ENCODE measurements around the gene PIP4K2C.
"Not testable (repeated sequence)": the region's sequence is repeated elsewhere in the genome, so short reads cannot be mapped to it uniquely, and the experiment has no call there.

Gene PIP4K2C

GRCh38 chr12:57609101-57609780 lies 18.2 kb downstream of the PIP4K2C start:
- no peak for DNase-seq (ENCODE audit: low read depth in 4 of 4, low spot score in 1 of 4)

- DNase-seq (ENCODE audit: low read depth in 4 of 4, low spot score in 1 of 4): no peak
These were observed 19.0 kb downstream of the PIP4K2C start for GRCh38 chr12:57609781-57610553.

GRCh38 chr12:57610554-57611107 lies 19.6 kb downstream of the PIP4K2C start:
- DNase-seq (ENCODE audit: low read depth in 4 of 4, low spot score in 1 of 4): no peak

GRCh38 chr12:57611108-57611826 lies 20.3 kb downstream of the PIP4K2C start, which contains the start of gene ARHGEF25:
TSS of gene ARHGEF25 (plus strand) at chr12:57611435. CDS start at chr12:57611895, 460 bp downstream.
- DNase-seq (ENCODE audit: low read depth in 4 of 4, low spot score in 1 of 4): peak in 1 of 4 experiments; percentile 47

- DNase-seq (ENCODE audit: low read depth in 4 of 4, low spot score in 1 of 4): no peak
These were observed 21.1 kb downstream of the PIP4K2C start for GRCh38 chr12:57611827-57612710.

- no peak for DNase-seq (ENCODE audit: low read depth in 4 of 4, low spot score in 1 of 4)
These were observed 21.9 kb downstream of the PIP4K2C start for GRCh38 chr12:57612711-57613426.

GRCh38 chr12:57613427-57614109 lies 22.6 kb downstream of the PIP4K2C start:
- DNase-seq (ENCODE audit: low read depth in 4 of 4, low spot score in 1 of 4): no peak

GRCh38 chr12:57614178-57614947 lies 23.4 kb downstream of the PIP4K2C start:
- DNase-seq (ENCODE audit: low read depth in 4 of 4, low spot score in 1 of 4): no peak

- no peak for DNase-seq (ENCODE audit: low read depth in 4 of 4, low spot score in 1 of 4)
These were observed 24.0 kb downstream of the PIP4K2C start for GRCh38 chr12:57614948-57615500.

GRCh38 chr12:57615637-57616036 lies 24.6 kb downstream of the PIP4K2C start:
- no peak for DNase-seq (ENCODE audit: low read depth in 4 of 4, low spot score in 1 of 4)

- no peak for DNase-seq (ENCODE audit: low read depth in 4 of 4, low spot score in 1 of 4)
These were observed 25.6 kb downstream of the PIP4K2C start for GRCh38 chr12:57616383-57617101.

GRCh38 chr12:57617942-57618341 lies 26.9 kb downstream of the PIP4K2C start:
- no peak for DNase-seq (ENCODE audit: low read depth in 4 of 4, low spot score in 1 of 4)

GRCh38 chr12:57618431-57618830 lies 27.4 kb downstream of the PIP4K2C start:
- DNase-seq (ENCODE audit: low read depth in 4 of 4, low spot score in 1 of 4): not testable (repeated sequence)

GRCh38 chr12:57618966-57619433 lies 28.0 kb downstream of the PIP4K2C start:
- DNase-seq (ENCODE audit: low read depth in 4 of 4, low spot score in 1 of 4): no peak

- DNase-seq (ENCODE audit: low read depth in 4 of 4, low spot score in 1 of 4): no peak
These were observed 28.6 kb downstream of the PIP4K2C start for GRCh38 chr12:57619434-57620244.

- no peak for DNase-seq (ENCODE audit: low read depth in 4 of 4, low spot score in 1 of 4)
These were observed 29.4 kb downstream of the PIP4K2C start for GRCh38 chr12:57620245-57620935.

All from stimulated activated CD4-positive, alpha-beta T cell treated with anti-CD3 and anti-CD28 coated beads, Interleukin-1b, Interleukin-23, amount 100 ng/mL, for 24 hours (primary cell).